Measurements from ENCODE around the gene NPAS3. TPM values are rescaled to one million over a fixed set of nuclear protein-coding genes. Genes with fewer than 3 reads are reported as not detected.

NPAS3 gene
- total and polyA plus RNA-seq, 2 of the 8 experiments (the other 6 are each of a cell fraction or from before 2014, with no cell fraction given): 0.11 to 0.60 TPM

DNA sequence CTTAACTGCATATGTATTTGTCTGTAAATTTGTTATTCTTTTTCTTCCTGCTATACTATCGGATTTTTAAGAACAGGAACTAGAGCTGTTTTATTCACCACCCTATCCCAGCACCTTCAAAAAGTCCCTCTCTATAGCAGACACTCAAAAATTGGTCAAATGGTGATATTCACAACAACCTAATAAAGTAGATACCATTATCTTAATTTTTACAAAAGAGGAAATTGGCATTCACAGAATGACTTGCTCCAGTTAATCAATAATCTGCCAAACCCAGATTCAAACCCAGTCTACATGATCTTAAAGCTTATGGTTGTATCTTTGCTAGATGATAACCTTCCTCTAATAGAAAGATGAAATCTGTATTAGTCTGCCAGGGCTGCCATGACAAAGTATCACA lies 585.6 kb downstream of the NPAS3 start:
- POLR2A ChIA-PET (ENCODE audit: partially characterized antibody): no interaction called here

More for the DNA sequence above, 585.6 kb downstream of the NPAS3 start:
- Histone ChIP-seq H4K20me1 (replicated peaks in 1 of 2; ENCODE audit: control insufficient read depth in 1 of 2, insufficient read depth in 2 of 2, low read length in 2 of 2) (no peaks in the 10 kb centered on the region), H3K9ac (replicated peaks in 1 of 4; ENCODE audit: extremely low read depth in 1 of 4, low read depth in 3 of 4, low read length in 3 of 4) (no peak overlapping the region), H2AK5ac (ENCODE audit: low read depth, low read length) (no peak overlapping the region), H3K23me2 (ENCODE audit: low read depth, low read length) (no peaks in the 10 kb centered on the region), H3K4me1 (replicated peaks in 1 of 4; ENCODE audit: control insufficient read depth in 3 of 4, insufficient read depth in 4 of 4, low read length in 3 of 4) (no peaks in the 10 kb centered on the region), H2BK12ac (ENCODE audit: low read depth, low read length) (no peak overlapping the region), H2BK5ac (ENCODE audit: low read depth, low read length) (no peak overlapping the region), H3K4me2 (ENCODE audit: insufficient read depth in 1 of 2, low read depth in 2 of 2, low read length in 2 of 2) (no peak overlapping the region), H2BK120ac (replicated peaks; ENCODE audit: low read depth, low read length) (no peak overlapping the region), H3K27me3 (replicated peaks in 1 of 4; ENCODE audit: control insufficient read depth in 3 of 4, extremely low read depth in 1 of 4, insufficient read depth in 3 of 4, low read length in 3 of 4) (no peaks in the 10 kb centered on the region), H3K79me2 (ENCODE audit: control insufficient read depth in 1 of 2, insufficient read depth in 2 of 2, low read length in 2 of 2) (no peaks in the 10 kb centered on the region), H3K23ac (ENCODE audit: insufficient read length) (no peak overlapping the region), H3K36me3 (ENCODE audit: control insufficient read depth in 2 of 4, insufficient read depth in 4 of 4, low read length in 3 of 4) (no peaks in the 10 kb centered on the region), H3K9me3 (ENCODE audit: insufficient read depth in 2 of 2, low read depth in 1 of 2, low read length in 1 of 2) (no peaks in the 10 kb centered on the region), H4K5ac (ENCODE audit: insufficient read length, low read depth, low read length) (no peak overlapping the region), H3K4ac (replicated peaks; ENCODE audit: insufficient read length, low read depth, low read length) (no peak overlapping the region), H3K56ac (replicated peaks; ENCODE audit: insufficient read length, low read depth, low read length) (no peak overlapping the region), H4K8ac (ENCODE audit: extremely low read depth, insufficient read depth, low read length) (no peak overlapping the region), H2AFZ (ENCODE audit: low read length) (no peak overlapping the region), H2BK15ac (ENCODE audit: low read length) (no peak overlapping the region), H2BK20ac (ENCODE audit: low read length) (no peak overlapping the region), H3K79me1 (ENCODE audit: low read depth, low read length) (no peaks in the 10 kb centered on the region), H3K27ac (ENCODE audit: low read depth, low read length) (no peak overlapping the region), H3K18ac (ENCODE audit: extremely low read depth, low read length) (no peak overlapping the region), H3K14ac (ENCODE audit: insufficient read length) (no peak overlapping the region), H4K91ac (replicated peaks; ENCODE audit: insufficient read length, low read length) (no peak overlapping the region), H3K4me3 (ENCODE audit: extremely low read depth in 1 of 4, insufficient read depth in 2 of 4, low read depth in 3 of 4, low read length in 4 of 4) (no peak overlapping the region)
- TF ChIP-seq SP4 (IDR thresholded peaks at IDR 0.05; ENCODE audit: low read length) (no peak), RFX5 (IDR thresholded peaks at IDR 0.05; ENCODE audit: borderline replicate concordance, low read depth, low read length) (no peak), KDM1A (IDR thresholded peaks at IDR 0.05; ENCODE audit: borderline replicate concordance, low read length) (no peak), KDM5A (IDR thresholded peaks at IDR 0.05; ENCODE audit: low read length) (no peak)
- FAIRE-seq: no peak
- 88% methylated on average over 1 of the region's 1 CpG; no CpG with 5 or more reads in 1 of the 2 experiments for WGBS, 2 experiments (ENCODE audit: extremely low coverage in 1 of 2, insufficient coverage in 1 of 2, insufficient read length in 1 of 2, insufficient replicate concordance in 2 of 2, low coverage in 1 of 2, low lambda C conversion rate in 2 of 2, missing lambda C conversion rate in 1 of 2)
- DNase-seq (ENCODE audit: low read depth in 1 of 2, low spot score in 2 of 2): no peak
- CTCF ChIA-PET (ENCODE audit: partially characterized antibody): interaction anchor here (1.0 to 1.7 kb wide), 2 partner anchors 137 to 269 kb away, joined by 3 read pairs; no protein-coding TSS in a partner anchor

Data from H1 (cell line).